Stimulated activated CD8-positive, alpha-beta memory T cell treated with anti-CD3 and anti-CD28 coated beads, Interleukin-4, amount 100 ng/mL, for 1 hour (primary cell): Measurements from ENCODE around the gene FHAD1.
"Not testable (repeated sequence)": the region's sequence is repeated elsewhere in the genome, so short reads cannot be mapped to it uniquely, and the experiment has no call there.

Experiments
- DNase-seq, 2 donors: peaks; one replicate each; pipeline ENCODE4 v3.0.0-alpha.2; 2020; ENCODE audit warnings: low read depth in 2 of 2, low spot score in 1 of 2

The FHAD1 gene

GRCh38 chr1:15275921-15276683 is 29.1 kb downstream of the FHAD1 start:
- no peak for DNase-seq

DNA sequence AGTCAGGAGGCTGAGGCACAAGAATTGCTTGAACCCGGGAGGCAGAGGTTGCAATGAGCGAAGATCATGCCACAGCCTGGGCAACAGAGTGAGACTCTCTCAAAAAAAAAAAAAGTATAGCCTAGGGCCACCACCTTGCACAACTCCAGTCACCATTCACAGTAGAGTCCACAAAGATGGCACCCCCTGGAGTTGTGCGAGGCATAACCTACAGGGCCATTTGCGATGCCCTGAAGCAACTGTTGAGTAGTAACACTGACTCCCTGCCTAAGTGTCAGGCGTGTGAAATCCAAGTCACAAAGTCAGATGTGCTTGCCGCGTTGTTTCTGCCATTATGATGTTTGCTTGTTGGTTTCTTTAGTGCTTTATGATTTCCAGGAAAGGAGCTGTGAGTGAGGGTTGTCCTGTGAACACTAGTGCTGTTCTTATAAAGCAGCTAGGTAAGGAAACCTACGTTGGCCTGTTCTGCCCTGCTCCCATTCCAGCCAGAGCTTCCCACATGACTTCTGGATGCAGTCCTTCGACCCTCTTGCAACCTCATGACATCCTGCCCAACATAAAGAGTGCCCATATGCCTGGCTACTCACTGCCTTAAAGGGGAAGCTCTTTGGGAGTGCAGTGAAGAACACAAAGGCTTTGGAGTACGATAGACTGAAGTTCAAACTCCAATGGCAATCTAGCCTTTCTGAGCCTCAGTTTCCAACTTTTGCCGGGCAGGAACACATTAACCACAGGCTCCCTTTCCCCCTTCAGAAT is 29.8 kb downstream of the FHAD1 start:
- DNase-seq = no peak

- DNase-seq = no peak
Measured at GRCh38 chr1:15277447-15277838, 30.4 kb downstream of the FHAD1 start.

- DNase-seq = no peak
Measured at GRCh38 chr1:15277933-15278332, 30.9 kb downstream of the FHAD1 start.

GRCh38 chr1:15279576-15280230 is 32.7 kb downstream of the FHAD1 start:
- DNase-seq = no peak

GRCh38 chr1:15280416-15280815 is 33.4 kb downstream of the FHAD1 start:
- DNase-seq = no peak

DNA sequence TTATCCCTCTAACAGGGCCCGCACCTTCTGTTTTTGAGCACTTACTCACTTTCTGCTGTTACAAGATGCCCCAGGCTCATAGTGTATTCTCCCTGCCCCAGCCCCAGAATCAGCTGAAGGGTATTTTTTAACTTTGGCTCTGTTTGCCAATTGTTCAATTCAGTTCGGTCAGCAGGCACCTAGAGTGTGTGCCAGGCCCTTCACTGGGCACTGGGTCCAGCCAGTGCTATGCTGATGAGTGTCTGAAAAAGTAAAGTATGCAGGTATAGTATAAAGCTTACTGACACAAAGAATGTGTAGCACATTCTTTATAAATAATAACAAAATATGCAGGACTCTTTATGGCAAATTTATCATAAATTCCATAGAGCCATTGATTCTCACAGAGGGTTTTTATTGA is 35.0 kb downstream of the FHAD1 start:
- no peak for DNase-seq

DNA sequence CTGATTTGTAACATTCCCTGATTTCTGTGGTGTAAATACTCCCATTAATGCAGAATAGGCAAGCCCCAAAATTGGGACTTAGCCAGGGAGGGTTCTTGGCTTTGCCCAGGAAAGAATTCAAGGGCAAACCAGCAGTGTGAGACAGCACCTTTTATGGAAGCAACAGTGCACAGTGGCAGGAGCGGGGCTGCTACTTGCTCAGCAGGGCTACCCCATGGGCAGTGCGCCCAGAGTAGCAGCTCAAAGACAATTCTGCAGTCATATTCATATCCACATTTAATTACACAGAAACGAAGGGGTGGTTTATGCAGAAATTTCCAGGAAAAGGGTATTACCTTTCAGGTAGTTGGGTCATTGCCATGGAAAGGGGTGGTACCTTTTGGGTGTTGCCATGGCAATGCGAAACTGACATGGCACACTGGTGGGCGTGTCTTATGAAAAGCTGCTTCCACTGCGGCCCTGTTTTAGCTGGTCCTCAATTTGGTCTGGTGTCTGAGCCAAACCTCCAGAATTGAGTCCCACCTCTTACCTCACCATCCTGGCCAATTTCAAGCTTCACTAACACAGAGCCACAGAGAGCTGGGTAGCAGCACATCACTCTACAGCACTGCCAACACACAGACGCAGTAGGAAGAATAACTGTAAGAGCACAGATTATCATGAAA is 35.9 kb downstream of the FHAD1 start:
- no peak for DNase-seq

GRCh38 chr1:15283526-15283925 is 36.5 kb downstream of the FHAD1 start:
- DNase-seq = no peak

DNA sequence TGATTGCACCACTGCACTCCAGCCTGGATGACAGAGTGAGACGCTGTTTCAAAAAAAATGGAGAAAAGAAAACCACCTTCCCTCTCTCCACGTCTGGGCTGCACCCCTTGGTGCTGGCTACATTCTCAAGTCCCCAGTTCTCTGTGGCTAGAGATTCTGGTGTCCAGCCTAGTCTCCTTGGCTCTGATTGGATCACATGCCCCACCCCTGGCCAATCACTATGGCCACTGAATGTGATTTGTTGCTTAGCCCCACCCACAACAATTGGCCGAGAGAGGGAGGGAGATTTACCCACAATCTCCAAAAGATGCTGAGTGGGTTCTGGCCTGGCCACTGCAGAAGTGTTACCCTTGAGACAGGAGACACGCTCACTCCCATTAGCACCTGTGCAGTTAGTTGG is 39.4 kb downstream of the FHAD1 start:
- no peak for DNase-seq

GRCh38 chr1:15287035-15287979 is 40.3 kb downstream of the FHAD1 start:
- DNase-seq = no peak

DNA sequence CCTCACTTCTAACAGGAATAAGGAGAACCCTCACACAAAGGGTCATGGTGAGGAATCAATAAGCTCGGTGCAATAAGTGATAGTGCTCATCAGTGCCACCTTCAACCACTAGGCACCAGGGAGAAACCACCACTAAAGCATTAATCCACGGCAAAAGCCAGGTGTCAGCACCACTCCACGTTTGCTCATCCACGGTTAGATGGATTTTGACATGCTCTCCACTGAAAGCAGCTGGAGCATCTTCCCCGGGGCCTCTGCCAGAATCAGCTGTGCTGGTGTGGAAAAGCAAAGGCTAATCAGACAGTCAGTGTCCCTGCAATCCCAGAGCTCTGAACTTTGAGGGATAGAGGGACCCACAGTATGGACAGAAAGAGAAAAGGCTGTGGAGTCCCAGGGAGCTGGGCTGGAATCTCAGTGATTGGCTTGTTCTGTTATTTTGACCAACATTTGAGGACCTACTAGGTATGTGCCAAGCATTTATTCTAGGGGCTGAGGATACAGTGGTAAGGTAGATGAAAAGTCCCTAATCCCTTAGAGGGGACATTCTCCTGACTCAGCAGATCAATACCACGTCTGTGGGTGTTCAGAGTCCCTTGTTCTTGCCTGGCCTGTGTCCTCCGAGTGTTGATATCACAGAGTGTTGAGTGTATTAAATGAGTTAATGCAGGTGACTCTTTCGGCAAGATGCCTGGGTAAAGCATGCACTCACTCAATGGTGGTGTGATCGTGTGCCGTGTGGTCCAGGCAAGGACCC is 41.3 kb downstream of the FHAD1 start:
- no peak for DNase-seq

- no peak for DNase-seq
Measured at GRCh38 chr1:15289251-15289651, 42.2 kb downstream of the FHAD1 start.

GRCh38 chr1:15290382-15290781 is 43.4 kb downstream of the FHAD1 start:
- DNase-seq = no peak

DNA sequence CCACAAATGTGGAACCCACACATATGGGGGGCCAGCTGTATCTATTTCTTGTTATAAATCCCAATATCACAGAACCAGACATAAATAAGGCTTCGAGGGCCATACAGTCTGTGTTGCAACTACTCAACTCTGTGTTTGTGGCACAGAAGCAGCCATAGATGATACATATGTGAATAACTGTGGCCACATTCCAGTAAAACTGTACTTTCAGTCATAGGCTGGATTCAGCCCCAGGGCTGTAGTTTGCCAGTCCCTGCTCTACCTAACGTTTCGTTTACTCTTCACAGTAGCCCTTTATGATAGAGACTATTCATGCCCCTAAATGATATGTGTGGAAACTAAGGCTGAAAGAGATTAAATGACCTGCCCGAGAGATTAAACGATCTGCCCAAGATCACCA is 48.7 kb downstream of the FHAD1 start:
- DNase-seq = no peak

DNA sequence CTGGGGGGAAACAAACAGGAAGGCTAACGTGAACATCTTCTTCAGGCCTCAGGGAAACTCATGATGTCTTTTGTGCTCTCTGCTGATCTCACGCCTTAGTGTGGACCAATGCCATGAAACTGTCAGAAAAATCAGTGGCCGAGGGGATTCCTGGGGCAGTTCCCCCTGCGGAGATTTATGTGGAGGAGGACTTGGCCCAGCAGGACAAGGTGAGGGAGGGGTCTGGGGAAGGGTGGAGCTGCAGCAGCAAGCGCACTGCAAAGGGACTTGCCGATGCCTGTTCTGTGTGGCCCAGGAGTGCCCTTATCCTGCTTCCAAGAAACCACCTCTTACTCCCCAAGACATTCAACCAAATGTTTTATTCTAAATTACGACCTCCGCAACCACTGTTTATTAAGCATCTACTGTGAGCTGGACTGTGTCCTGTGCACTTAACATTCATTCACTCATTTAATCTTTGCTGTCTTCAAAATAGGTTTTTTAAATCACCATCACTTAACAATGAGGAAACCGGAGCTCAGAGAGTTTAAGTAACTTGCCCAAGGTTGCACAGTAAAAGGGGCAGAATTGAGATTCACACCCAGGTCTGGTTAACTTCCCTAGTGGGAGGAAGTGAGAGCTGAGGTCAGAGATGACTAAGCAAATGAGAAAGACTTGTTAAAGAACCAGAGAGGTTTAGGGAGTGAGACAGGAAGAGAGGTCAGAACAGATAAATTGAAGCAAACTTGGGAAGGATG is 49.7 kb downstream of the FHAD1 start:
- no peak for DNase-seq

DNA sequence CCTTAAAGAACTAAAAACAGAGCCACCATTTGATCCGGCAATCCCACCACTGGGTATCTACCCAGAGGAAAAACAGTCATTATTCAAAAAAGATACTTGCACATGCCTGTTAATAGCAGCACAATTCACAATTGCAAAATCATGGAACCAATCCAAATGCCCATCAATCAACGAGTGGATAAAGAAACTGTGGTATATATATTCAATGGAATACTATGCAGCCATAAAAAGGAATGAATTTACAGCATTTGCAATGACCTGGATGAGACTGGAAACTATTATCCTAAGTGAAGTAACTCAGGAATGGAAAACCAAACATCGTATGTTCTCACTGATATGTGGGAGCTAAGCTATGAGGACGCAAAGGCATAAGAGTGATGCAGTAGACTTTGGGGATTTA is 51.0 kb downstream of the FHAD1 start:
- DNase-seq = not testable (repeated sequence)

GRCh38 chr1:15299179-15299578 is 52.2 kb downstream of the FHAD1 start:
- DNase-seq = no peak

- DNase-seq = no peak
Measured at GRCh38 chr1:15299806-15300205, 52.8 kb downstream of the FHAD1 start.
